ENCODE measurements around the gene ERCC2.

The ERCC2 gene

GRCh38 chr19:45356760-45357444, 13.5 kb downstream of the ERCC2 start:
- no peak overlapping the region for H3K4me3 ChIP-seq (ENCODE audit: low read depth, low read length)

GRCh38 chr19:45355910-45356309, 14.5 kb downstream of the ERCC2 start:
- H3K4me3 ChIP-seq (ENCODE audit: low read depth, low read length) = no peak overlapping the region

- H3K4me3 ChIP-seq (ENCODE audit: low read depth, low read length) = no peak overlapping the region
Observed at GRCh38 chr19:45355402-45355801, 15.0 kb downstream of the ERCC2 start.

DNA sequence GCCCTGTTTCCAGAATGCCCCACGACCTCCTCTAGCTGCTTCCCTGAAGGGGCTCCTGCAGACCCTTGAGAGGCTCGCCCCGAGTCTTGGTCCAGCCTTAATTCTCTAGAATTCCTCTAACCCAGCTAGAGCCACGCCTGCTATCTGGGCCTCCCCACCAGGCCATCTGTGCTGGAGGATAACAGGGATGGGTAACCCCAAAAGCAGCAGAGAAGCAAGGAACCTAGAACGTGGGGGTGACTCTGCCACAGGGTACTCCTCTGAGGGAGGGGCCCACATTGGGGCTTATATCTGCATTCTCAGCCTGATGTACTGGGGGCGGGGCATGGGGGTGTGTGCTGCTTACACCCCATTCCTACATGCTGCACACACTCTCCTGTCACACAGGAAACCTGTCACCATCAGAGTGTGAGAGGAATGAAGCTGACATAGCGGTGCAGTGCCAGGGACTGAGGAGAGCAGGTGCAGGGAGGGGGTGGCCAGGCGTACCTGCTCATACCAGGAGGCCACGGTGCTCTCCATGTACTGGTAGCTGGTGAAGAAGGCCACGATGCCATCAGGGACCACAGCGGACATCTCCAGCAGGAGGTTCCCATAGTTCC, 16.0 kb downstream of the ERCC2 start:
- H3K4me3 ChIP-seq (ENCODE audit: low read depth, low read length) = no peak overlapping the region

GRCh38 chr19:45352914-45353796, 17.2 kb downstream of the ERCC2 start:
- H3K4me3 ChIP-seq (ENCODE audit: low read depth, low read length) = no peak overlapping the region

- no peak overlapping the region for H3K4me3 ChIP-seq (ENCODE audit: low read depth, low read length)
Observed at GRCh38 chr19:45352471-45352870, 17.9 kb downstream of the ERCC2 start.

- H3K4me3 ChIP-seq (ENCODE audit: low read depth, low read length) = no peak overlapping the region
Observed at GRCh38 chr19:45352062-45352461, 18.3 kb downstream of the ERCC2 start.

DNA sequence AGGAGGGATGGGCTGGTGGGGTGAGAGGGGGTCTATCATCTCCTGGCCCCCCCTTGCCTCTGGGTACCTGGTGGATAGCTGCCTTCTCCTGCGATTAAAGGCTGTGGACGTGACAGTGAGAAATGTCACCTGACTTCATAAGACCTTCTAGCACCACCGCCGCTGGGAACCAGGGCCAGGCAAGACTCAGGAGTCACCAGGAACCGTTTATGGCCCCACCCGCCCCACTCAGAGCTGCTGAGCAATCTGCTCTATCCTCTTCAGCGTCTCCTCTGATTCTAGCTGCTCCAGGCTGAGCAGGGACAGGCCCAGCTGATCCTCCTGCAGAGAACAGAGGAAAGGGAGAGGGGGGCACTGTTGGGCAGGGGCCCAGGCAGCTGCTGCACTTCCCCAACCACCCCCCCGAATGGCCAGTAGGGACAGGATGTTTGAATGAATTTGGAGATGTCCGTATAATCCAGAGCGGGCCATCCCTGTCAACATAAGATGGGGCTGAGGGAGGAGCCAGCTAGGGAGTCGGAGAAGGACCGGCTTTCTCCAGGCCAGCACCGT, 18.9 kb downstream of the ERCC2 start:
- H3K4me3 ChIP-seq (ENCODE audit: low read depth, low read length) = no peak overlapping the region

DNA sequence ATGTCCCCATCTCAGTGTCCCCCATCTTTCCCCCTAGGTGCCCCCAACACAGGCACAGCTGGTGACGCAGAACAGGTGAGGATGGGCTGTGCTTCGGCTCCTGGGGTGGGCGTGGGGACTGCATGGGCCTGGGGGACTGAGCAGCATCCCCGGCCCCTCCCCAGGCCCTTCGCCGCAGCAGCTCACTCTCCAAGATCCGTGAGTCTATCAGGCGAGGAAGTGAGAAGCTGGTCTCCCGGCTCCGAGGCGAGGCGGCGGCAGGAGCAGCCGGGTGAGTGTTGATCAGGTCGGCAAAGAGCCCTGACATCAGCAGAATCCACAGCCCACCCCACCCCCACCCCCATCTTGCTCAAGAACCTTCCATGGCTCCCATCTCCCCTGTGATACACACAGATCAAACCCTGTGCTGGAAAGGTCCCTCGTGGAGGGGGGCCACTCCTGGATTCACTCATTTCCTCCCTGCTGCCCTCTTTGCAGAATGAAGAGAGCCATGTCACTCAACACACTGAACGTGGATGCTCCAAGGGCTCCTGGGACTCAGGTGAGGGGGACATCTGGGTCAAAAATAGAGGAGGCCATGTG, 19.8 kb downstream of the ERCC2 start:
- no peak overlapping the region for H3K4me3 ChIP-seq (ENCODE audit: low read depth, low read length)

GRCh38 chr19:45349430-45349941, 20.9 kb downstream of the ERCC2 start:
- H3K4me3 ChIP-seq (ENCODE audit: low read depth, low read length) = no peak overlapping the region

DNA sequence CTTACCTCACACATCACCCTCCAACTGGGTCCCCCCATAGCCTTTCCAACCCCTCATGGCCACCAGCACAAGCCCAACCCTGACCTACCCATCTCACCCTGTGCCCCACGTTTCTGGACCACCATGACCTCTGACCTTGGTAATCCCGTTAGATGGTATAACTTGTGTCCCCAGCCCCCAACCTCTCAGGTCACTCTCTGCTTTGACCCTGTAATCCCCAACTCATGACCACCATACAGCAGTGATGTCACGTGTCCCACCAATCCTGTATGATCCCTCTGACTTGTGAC, 21.3 kb downstream of the ERCC2 start:
- H3K4me3 ChIP-seq (ENCODE audit: low read depth, low read length) = no peak overlapping the region

DNA sequence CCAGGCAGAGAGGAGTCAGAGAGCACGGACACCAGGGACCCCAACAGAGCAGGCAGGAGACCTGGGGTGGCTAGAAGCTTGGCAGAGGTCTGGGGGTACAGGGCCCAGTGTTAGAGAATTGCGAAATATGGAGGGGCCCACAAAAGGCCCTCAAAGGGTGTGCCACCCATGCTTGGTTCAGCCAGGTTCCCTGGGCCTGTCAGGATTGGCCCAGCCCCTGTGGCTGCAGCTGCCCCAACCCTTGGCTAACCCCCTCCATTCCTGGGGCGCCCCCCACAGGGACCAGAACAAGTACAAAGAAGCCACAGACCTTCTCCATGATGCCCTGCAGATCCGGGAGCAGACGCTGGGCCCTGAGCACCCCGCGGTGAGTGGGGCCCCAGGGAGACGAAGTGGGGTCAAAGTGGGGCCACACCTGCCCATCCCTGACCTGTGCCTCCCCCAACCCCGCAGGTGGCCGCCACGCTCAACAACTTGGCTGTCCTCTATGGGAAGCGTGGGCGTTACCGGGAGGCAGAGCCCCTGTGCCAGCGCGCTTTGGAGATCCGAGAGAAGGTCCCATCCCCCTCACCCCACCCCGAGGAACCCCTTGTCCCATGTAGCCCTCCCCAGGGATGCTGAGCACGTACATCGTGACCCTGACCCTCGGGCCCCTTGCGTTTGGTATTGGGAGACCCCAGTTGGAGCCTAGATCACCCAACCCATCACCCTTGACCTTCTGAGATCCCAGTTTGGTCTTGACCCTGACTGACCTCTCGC, 21.8 kb downstream of the ERCC2 start:
- no peak overlapping the region for H3K4me3 ChIP-seq (ENCODE audit: low read depth, low read length)

GRCh38 chr19:45347570-45348366, 22.6 kb downstream of the ERCC2 start:
- no peak overlapping the region for H3K4me3 ChIP-seq (ENCODE audit: low read depth, low read length)

DNA sequence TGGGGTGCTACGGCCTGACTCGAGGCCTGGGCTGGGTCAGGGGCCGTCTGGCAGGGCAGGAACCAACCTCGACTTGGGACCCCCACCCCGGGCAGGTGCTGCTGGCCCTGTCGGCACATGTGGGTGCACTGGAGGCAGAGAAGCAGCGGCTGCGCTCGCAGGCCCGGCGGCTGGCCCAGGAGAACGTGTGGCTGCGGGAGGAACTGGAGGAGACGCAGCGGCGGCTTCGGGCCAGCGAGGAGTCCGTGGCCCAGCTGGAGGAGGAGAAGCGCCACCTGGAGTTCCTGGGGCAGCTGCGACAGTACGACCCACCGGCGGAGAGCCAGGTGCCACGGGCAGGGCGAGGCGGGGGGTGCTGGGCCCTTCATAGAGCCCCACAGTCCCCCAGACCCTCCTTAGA, 23.9 kb downstream of the ERCC2 start:
- H3K4me3 ChIP-seq (ENCODE audit: low read depth, low read length) = no peak overlapping the region

DNA sequence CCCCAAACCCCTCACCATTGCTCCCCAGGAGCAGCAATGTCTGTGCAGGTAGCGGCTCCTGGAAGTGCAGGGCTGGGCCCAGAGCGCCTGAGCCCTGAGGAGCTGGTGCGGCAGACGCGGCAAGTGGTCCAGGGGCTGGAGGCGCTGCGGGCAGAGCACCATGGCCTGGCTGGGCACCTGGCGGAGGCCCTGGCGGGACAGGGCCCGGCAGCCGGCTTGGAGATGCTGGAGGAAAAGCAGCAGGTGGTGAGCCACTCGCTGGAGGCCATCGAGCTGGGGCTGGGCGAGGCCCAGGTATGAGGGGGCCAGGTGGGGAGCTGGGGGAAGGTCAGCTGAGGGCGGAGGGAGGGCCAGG, 24.9 kb downstream of the ERCC2 start:
- H3K4me3 ChIP-seq (ENCODE audit: low read depth, low read length) = no peak overlapping the region

DNA sequence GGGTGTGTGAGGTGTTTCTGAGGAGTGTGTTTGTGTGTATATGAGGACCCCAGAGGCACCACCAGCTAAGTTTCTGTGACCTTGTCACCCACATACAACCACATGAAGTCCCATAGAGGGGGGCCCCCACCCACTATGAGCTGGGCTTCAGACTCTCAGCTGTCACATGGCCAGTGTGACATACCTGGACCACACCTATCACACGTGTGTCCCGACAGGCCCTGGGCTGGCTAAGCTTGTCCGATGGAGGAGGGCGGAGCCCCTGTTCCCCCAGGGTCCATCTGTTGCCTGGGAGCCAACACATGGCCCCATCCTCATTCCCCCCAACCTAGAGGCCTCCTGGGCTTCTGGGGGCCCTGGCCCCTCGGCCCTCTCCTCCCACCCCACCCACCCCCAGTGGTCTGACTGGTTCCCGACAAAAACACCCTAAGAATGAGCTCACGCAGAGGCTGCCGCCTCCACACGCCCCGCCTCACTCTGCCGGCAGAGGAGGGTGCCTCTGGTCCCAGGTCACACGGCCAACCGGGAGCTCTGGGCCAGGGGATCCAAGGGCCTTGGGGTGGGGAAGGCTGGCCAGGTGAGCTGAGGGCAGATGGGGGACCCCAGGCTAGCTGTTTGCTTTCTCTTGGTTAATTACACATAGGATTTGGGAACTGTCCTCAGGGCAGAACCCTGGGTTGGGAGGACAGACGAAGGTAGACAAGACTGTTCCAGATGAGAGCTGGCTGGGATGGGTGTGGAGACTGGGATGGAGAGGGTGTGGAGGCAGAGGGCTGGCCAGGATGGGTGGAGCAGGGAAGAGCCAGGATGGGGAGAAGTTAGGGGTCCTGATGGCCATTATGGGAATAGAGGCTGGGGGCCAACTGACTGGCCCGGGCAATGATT, 25.5 kb downstream of the ERCC2 start:
- H3K4me3 ChIP-seq (ENCODE audit: low read depth, low read length) = no peak overlapping the region

DNA sequence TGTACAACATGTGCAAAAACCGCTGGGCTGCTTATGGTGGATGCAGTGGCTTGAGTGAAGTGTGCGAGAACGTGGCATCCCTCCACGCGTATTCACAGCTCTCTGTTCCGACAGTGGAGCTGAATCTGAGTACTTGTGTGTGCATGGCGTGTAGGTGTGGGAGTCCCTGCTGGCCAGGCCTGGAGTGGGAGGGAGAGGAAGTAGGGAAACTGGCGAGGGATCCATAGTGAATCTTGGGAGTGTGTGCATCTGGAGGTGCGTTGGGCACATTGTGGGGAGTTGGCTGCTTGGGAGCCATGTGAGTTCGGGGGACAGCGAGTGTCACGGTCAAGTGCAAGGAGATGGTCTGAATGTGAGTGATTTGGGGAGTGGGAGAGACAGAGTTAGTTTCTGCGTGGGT, 27.5 kb downstream of the ERCC2 start:
- H3K4me3 ChIP-seq (ENCODE audit: low read depth, low read length) = no peak overlapping the region

- peak overlapping the region; percentile 37 for H3K4me3 ChIP-seq (ENCODE audit: low read depth, low read length)
Observed at GRCh38 chr19:45340899-45341453, 29.4 kb downstream of the ERCC2 start.
